GM18870 (cell line): ENCODE data around the gene MRPL2.
A peak's percentile ranks its signal among the peaks of the same experiment; 100 is the strongest.

Experiments used
- ATAC-seq: cut with Tn5 transposase; IDR thresholded peaks from one replicate; pipeline ENCODE4 v1.9.1; 2021; ENCODE audit warnings: moderate library complexity; ENCODE audit not compliant: unreplicated experiment

The MRPL2 gene

DNA sequence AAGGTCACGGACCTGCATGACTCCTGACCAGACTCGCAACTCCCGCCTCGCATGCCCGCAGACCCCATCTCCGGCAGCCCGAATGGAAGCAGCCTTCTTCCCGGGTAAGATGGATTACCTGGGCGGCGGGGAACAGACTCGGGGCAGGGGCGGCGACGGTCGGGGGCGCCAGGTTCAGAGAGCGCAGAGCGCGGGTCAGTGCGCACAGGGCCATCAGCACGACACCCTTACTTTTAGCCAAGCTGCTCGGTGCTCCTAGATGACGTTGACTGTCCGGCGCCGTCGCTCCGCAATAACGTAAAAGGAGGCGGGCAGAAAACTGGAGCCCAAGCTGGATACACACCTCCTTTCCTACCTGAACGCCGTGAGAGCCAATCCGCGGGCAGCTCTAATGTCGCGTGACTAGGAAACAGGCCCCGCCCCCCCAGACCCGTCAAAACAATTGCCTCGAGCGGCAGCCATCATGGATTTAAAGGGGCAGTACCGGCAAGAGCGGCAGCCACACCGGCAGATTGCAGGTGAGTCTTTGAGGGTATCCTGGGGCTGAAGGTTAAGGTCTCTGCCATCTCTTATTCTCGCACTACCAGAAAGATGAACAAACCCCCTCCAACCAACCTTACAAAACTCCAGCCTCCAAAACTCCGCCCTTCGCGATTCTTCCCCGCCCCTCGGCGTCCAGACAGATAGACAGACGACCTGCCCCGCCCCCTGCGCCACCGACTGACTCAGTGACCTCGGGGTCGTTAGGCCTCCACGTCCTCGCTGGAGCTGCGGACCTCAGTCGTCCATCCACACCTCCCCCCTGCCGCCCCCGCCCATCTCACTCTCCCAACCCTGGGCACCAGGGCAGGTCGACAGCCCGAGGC is at the start of gene MRPL2, which contains the start of gene KLC4:
Gene MRPL2 (minus strand): TSS at position 267 of the 866 bp plus-strand sequence. CDS start 53 bp downstream, at position 214.
Gene KLC4 (plus strand): TSS at position 464 of the 866 bp plus-strand sequence. CDS start 1,705 bp downstream, outside the sequence.
- ATAC-seq = peak; percentile 66

DNA sequence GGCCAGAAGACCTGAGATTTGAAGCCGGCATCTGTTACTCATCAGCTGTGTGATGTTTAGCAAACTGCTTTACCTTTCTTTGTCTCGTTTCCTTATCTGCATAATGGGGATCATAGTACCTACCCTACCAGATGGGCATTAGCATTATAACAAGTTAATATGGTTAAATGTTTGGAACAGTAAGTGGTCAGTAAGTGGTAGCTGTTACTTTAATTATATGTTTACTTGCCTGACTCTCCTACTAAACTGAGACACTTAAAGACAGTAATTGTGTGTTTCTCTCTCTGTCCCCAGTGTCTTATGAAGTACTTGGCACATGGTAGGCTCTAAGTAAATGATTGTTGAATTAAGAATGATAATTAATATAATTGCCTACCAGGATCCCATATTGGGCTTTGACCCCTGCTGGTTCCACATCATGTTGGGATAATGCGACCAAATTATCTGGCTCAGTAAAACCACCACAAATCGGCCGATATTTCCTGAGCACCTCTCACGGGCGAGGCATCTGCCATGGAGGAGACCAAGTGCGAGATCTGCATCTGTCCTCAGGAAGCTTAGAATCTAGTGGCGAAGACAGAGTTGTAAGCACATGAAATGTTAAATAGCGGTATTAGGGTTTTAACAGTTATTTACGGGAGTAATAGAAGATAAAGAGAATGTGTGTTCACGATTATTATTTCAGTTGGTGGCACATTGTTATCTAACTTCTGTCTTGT is 48.3 kb upstream of the MRPL2 start:
- ATAC-seq = no peak

DNA sequence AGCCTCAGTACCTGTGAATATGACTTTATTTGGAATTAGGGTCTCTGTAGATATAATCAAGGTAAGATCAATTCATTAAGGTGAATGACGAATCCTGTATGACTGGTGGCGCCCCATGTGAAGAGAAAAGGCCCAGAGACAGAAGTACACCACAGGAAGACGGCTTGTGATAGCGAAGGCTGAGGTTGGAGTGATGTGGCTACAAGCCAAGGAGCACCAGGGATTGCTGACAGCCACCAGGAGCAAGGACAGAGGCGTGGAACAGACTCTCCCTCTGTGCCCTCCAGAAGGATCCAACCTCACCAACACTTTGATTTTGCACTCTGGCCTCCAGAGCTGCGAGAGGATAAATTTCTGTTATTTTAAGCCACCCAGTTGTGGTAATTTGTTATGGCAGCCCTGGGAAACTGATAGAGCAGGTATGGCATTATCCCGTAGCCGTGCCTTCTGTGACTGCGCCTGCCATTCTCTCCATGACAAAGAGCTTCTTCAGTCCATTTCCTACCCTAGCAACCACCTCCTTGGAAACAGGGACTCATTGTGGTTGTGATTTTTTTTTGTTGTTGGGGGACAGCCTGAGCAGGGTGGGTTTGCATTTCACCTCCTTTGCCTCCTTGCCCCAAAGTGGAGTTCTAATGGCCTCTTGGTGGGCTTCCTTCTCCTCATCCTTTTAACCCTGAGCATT is 46.4 kb upstream of the MRPL2 start:
- no peak for ATAC-seq

DNA sequence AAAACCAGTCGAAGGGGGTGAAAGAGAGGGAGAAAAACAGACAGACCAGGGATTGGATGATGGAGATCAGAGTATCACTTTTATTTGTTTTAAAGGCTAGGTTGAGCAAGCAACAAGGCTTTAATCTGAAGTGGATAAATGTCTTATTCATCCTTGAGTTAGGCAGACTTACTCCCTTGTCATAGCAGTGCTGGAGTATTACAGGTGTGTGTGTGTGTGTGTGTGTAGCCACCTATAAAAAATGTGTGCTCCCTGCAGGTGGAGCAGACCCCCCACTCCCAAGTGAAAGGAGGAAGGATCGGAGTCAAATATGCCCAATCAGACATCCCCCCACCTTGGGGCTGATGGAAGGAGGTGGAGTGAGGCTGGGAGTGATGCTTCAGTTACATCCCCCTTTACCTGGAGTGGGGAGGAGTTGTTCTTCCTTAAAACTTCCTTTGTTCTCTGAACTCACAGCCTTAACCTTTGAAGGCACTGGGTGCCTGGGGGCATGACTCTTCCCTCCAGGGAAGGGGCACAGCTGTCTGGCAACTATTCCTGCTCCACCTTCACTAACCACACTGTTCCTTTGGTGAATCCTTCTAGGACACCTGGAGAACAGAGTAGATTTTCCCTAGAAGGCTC is 44.1 kb upstream of the MRPL2 start:
- no peak for ATAC-seq

DNA sequence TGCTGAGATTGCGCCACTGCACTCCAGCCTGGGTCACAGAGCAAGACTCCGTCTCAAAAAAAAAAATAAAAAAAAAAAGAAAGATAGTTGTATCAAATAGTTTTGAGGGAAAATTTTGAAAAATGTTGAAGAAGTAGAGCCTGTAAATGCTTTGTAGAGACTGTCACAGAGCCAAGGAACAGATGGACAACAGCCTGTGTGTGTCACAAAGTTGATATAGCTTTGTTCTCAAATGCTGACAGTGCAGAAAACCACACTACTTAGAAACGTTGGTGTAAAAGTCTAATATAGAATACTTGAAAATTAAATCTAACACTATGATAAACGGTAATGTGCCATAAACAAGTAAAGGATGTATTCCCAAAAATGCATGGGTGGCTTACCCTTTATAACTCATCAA is 42.3 kb upstream of the MRPL2 start:
- no peak for ATAC-seq

DNA sequence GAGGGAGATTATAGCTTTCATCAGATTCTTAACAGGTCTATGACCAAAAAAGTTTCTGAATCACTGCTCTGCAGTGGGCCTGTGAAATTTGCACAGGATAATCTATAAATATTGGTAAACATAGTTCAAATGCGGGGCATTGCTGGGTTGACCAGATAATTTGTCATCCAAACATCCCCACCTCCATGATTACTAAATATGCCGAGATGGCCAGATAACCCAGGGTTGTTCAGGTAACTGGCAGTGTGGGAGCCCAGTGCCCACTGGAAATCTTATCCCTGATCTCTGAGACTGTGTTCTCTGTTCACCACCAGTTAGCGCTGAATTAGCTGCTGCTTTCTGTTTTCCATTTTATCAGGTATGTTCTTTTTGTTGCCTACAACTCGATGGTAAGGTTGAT is 38.3 kb upstream of the MRPL2 start:
- no peak for ATAC-seq

DNA sequence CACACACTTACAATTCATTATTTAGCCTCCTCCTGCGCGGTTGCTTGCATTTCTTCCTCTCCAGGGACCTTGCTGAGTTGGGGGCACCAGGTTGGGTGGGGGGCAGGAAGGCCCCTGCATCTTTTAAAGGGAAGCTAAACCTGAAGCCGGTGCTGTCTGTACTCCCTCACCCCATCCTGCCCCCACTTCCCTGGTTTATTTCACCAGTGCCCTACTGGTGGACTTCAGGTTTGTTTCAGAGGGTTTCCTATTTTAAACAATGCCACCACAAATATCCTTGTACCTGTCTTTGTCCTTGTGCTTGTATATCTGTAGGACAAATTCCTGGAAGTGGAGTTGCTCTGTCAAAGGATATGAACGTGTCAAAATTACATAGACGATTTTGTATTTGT is 37.9 kb upstream of the MRPL2 start:
- no peak for ATAC-seq

DNA sequence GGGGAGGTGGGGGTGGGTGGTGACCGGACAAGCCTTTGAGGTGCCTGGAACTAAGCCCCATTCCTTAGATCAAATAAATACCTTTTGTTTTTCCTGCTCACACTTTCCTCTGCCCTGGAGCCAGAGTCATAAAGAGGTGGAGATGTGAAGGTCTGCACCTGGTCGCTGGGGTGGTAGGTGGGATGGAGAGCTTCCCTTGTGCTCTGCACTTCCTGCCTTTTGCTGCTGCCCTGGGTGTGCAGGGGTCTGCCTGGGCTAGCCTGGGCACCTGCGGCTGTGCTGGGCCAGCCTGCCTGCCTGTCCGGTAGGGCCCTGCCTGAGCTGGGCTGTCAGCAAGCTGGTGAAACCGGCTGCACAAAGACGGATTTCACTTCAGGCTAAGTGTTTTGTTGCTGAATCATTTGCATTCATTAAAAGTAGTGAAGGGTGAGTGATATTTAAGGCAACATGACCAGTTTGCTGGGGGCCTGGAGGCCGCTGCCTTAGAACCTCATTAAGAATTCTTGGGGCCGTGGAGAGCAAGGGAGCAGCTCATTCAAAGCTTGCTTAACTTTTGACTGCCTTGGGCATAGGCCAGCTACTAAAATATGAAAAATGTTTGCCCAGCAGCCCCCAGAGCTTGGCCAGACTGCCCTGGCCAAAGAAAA is 37.3 kb upstream of the MRPL2 start:
- ATAC-seq = no peak

DNA sequence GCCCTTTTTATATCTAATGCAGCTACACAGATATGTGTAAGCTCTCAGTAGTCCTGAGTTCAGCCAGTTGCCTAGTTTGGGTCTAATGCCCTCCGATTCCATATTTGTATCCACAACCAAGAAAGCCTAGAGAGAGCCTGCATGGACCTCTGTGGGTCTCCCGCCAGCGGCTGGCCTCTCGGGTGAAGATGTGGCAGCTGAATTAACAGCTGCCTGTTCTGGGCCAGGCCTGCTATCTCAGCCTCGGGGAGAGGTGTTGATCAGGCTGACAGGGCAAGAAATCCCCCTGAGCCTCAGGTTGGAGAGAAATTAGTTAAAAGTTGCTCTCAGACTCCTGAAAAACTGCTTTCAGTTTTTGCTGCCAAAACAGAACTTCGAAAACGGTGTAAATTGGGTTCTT is 36.7 kb upstream of the MRPL2 start:
- ATAC-seq = no peak

DNA sequence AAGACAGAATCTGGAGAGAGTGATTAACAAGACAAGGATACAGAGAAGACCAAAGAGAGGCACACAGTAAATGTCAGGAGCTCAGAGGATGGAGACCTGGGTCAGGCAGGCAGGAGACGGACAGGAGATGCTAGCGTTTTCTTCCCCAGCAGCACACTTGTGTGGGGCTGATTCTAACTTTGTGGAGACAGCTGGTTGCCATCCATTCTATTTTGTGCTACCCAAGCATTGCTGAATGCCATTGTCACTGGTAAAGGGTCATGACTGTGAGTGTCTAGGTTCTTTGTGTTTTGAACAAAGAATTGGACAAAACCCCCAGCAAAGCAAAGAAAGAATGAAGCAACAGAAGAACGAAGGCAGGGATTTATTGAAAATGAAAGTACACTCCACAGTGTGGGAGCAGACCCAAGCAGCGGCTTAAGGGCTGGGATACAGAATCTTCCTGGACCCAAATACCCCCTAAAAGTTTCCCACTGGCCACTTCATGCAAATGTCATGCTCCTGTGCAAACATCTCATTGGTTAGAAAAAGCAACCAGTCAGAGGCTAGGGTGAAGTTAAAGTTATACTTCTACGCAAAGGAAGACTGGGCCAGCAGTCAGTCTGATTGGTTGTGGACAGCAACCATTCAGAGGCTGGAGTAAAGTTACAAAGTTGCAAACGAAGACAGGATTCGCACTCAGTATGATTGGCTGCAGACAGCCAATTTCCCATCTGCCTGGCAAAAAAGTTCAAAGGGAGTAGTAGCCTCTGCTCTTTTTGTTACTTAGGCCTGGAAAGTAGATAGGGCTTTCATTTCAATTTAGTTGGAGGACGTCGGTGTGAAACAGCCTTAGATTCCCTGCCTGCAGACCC is 34.4 kb upstream of the MRPL2 start:
- no peak for ATAC-seq

DNA sequence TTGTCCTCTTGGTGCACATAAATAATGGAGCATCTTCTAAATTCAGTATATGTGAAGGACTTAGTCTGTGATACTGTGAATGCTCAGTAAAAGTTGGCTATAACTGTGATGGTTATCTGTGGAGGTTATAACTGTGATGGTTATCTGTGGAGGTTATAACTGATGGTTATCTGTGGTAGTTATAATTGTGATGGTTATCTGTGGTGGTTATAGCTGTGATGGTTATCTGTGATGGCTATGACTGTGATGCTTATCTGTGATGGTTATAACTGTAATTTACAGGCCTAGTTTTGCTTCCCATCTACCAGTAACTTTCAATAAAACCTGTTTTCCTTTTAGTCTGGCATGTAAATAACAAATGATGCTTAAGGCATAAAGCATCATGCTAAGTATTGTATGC is 33.4 kb upstream of the MRPL2 start:
- no peak for ATAC-seq

DNA sequence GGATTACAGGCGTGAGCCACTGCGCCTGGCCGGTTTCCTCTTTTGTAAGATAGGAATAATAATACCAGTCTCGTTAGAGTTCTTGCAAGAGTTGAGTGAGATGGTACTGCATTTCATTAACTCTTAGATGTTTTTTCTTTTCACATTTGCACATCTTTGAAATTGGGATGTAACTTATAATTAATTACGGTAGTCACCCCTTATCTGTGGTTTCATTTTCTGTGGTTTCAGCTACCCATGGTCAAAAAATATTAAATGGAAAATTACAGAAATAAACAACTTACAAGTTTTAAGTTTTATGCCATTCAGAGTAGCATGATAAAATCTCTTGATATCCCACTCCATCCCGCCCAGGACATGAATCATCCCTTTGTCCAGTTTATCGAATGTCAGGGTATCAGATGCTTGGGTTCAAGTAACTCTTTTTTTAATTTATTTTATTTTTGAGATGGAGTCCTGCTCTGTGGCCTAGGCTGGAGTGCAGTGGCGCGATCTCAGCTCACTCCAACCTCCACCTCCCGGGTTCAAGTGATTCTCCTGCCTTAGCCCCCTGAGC is 32.3 kb upstream of the MRPL2 start:
- no peak for ATAC-seq

DNA sequence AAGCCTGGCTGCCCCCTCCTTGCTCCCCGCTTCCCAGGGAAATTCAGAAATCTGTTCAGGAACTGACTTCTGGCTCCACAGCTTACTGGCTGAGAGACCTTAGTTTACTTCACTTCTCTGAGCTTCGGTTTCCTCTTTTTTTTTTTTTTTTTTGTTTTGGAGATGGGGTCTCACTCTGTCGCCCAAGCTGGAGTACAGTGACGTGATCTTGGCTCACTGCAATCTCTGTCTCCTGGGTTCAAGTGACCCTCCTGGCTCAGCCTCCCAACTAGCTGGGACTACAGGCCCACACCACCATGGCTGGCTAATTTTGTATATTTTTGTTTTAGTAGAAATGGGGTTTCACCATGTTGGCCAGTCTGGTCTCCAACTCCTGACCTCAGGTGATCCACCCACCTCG is 31.8 kb upstream of the MRPL2 start:
- ATAC-seq = no peak

DNA sequence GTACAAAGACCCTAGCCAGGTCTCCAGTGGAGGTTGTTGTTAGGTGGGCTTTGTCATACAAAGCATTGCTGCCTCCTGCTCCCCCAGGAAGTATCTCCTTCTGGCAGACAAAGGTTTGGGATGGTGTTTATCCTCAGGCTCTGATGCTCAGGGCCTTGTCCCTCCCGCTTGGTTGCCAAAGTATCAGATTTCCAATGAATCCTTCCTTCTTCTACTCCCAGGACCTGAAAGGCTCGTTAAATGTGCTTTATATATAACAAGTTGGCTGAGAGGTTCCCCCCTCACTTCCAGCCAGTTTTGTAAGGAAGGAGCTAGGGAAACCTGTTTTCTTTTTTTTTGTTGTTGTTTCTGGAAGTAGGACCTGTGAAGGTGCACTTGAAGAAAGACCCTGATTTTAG is 31.3 kb upstream of the MRPL2 start:
- ATAC-seq = no peak

DNA sequence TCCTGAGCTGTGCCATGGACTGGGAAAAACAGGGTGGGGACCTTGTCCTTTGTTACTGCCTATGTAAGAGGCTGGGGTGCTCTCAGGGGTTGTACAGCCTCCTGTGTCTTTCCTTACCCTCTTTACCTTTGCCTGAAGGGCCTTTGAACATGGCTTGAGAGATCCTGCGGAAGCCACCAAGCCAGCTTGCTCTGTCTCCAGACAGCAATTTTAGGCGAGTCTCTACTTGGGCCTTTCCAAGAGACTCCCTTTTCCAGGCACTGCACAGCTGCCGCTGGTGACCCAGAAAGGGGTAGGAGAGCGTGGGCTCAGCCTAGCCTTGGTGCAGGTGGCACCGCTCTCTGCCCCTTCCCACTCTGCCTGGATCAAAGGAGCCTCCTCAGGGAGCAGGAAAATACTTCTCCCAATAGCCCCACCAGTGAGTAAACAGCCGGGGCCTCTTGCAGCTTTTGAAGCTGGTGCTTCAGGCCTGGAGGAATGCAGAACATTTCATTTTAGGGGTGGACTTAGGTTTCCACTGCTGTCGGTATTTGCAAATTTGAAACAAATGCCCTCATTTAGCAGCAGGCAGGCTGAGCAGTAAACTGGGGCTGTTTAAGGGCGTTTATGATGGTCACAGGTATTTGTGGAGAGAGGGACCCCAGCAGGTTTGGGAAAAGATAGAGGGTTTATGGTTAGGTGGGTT is 30.8 kb upstream of the MRPL2 start:
- no peak for ATAC-seq

DNA sequence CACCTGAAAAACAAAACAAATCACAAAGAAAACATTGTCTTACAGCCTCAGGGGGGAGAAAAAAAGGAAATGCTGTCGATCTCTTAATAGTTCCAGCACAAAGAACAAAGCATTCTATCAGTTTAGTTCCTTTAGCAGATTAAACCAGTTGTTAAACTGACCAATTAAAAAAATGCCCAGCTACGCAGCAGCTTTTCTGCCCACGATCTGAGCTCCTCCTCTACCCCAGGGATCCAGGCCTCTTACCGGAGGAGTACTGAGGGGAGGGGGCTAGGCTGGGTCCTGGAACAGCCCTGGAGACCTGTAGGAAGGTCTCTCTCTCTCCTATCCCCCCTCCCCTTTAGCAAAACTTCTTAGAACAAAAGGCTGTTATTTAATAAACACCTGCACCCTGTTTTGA is 30.2 kb upstream of the MRPL2 start:
- ATAC-seq = no peak

DNA sequence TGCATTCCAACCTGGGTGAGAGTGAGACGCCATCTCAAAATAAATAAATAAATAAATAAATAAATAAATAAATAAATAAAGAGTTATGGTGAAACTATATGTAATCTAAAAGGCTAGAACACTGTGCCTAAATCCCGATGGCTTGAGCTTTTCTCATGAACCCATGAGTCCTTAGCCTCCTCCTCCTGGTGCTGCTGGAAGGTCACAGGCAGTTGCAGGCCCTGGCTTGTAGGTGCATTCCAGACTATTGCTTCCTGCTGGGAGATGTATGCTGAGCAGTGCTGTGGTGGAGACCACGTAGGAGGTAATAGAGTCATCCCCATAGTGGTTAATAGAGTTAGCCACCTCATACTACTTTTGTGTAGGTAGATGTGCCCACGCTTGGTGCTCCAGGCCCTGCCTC is 29.4 kb upstream of the MRPL2 start:
- no peak for ATAC-seq

DNA sequence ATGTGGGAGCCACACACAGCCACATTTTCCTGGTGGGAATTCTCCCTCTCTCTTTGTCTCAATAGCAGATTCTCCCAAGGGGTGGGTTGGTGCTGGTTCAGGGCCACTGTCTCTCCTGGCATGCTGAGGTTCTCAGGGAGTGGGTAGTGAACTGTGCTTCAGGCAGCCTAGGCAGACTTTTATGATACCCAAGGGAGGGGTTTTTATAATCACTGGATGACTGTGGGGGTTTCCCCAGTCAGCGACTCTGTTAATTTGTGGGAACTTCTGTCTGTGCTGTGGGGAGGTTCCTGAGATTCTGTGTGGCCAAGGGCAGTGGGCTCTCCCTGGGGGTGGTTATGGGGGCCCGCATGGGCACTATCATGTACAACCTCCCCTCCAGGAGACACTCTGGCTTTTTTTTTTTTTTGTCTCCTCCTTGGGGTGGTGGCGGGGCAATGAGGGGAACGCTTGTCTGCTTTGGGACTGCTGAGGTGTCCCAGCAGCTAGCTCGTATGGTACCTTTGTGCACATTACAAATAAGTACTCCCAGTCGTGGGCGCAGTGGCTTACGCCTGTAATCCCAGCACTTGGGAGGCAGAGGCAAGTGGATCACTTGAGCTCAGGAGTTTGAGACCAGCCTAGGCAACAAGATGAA is 26.9 kb upstream of the MRPL2 start:
- ATAC-seq = no peak
